GM10266 (cell line): ENCODE results near the gene LSAMP.

Experiments used
- DNase-seq: peaks from one replicate; pipeline ENCODE4 v3.0.0; 2012; ENCODE audit errors: extremely low spot score
- CTCF ChIP-seq: IDR thresholded peaks from 2 replicates; pipeline ENCODE4 v1.5.1; 2012; ENCODE audit warnings: mild to moderate bottlenecking, low read depth; ENCODE audit not compliant: control insufficient read depth, insufficient read depth; ENCODE audit errors: missing control alignments

Gene LSAMP

DNA sequence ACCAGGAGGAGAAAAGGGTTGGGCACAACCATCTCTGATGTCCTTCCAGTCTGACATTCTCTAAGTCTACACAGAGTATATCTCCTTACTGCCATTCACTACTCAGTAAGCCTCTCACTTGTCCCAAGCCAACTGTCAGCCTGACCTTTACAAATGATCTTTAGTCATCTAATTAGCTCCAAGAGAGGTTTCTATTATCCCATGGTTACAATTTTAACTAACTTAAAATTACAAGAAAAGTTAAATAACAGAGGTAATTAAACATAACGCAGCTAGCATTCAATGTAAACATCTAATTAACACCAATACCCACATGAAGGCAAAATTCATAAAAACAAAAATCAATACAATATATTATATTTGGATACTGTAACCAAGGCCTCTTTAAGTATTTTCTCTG lies 126.9 kb downstream of the LSAMP start:
- no peak for DNase-seq
- TF ChIP-seq CTCF: no peak

- TF ChIP-seq CTCF: no peak
Measured at GRCh38 chr3:116316771-116317170, 128.5 kb downstream of the LSAMP start.

GRCh38 chr3:116314476-116314875 lies 130.8 kb downstream of the LSAMP start:
- no peak for TF ChIP-seq CTCF
- DNase-seq: no peak

More at GRCh38 chr3:116316771-116317170, 128.5 kb downstream of the LSAMP start:
- no peak for DNase-seq

GRCh38 chr3:116306720-116307119 lies 138.6 kb downstream of the LSAMP start:
- DNase-seq: no peak
- TF ChIP-seq CTCF: no peak

- DNase-seq: no peak
- no peak for TF ChIP-seq CTCF
Measured at GRCh38 chr3:116306149-116306548, 139.1 kb downstream of the LSAMP start.

DNA sequence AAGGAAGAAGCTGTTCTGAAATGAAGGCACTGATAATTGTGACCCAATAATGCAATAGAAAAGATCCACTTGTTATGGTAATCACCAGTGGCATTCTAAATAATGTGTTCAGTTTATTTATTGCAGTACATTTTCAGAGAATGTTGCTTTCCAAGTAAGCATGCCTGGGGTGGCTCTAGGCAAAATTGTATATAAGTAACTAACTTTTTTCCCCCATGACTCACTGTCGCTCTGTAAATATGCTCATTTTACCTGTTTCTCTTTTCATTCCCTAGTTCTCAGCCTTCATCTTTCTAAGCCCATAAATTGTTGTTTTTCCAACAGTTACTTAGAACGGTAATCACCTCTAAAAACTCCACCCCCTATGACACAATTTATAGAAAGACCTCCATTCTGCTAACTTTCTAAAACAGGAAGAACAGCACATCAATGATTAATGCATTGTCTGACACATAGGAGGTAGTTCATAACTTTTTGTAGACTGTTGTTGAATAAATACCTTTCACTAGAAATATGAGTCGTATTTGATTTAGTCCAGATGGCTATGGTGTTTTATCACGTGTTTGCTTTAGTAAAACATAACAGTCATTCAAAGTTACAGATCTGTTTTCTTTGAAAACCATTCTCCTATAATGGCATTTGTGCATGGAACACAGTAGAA lies 143.1 kb downstream of the LSAMP start:
- DNase-seq: no peak
- TF ChIP-seq CTCF: no peak

DNA sequence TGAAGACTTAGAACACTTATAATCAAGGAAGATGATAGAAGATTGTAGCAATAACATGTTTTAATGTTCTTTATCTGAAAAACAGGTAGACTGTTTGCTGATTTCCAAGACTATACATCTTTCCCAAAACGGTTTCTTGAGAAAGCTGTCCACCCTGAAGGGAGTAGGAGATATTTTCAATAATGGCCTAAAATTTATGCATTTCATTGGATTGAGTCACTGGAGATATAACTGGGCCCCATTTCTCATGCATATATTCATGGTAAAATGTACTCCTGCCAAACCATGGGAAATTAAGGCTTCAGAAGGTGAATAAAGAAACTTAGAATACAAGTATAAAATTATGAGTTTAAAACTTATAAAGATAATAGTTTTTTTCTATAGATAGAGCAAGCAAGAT lies 143.9 kb downstream of the LSAMP start:
- no peak for DNase-seq
- TF ChIP-seq CTCF: no peak
